GM04503 (cell line): ENCODE measurements around the gene S100PBP.

Source experiments
- DNase-seq: peaks from one replicate; pipeline ENCODE4 v3.0.0-alpha.2; 2012; ENCODE audit warnings: low read depth

S100PBP gene

GRCh38 chr1:32888134-32888533 lies 70.7 kb downstream of the S100PBP start:
- DNase-seq = no peak

- DNase-seq = no peak
Observed at GRCh38 chr1:32888677-32889420, 71.4 kb downstream of the S100PBP start.

GRCh38 chr1:32889731-32890278 lies 72.4 kb downstream of the S100PBP start:
- no peak for DNase-seq

GRCh38 chr1:32890516-32891240 lies 73.2 kb downstream of the S100PBP start:
- no peak for DNase-seq

- DNase-seq = no peak
Observed at GRCh38 chr1:32891241-32891570, 73.8 kb downstream of the S100PBP start.

- no peak for DNase-seq
Observed at GRCh38 chr1:32891630-32892029, 74.2 kb downstream of the S100PBP start.

- DNase-seq = no peak
Observed at GRCh38 chr1:32892368-32893197, 75.1 kb downstream of the S100PBP start.

- no peak for DNase-seq
Observed at GRCh38 chr1:32893198-32894018, 76.0 kb downstream of the S100PBP start.

- DNase-seq = no peak
Observed at GRCh38 chr1:32894019-32894600, 76.7 kb downstream of the S100PBP start.

GRCh38 chr1:32894681-32895080 lies 77.2 kb downstream of the S100PBP start:
- DNase-seq = no peak

- no peak for DNase-seq
Observed at GRCh38 chr1:32895325-32896215, 78.1 kb downstream of the S100PBP start.

GRCh38 chr1:32896451-32896850 lies 79.0 kb downstream of the S100PBP start:
- DNase-seq = no peak

GRCh38 chr1:32897082-32898049 lies 79.9 kb downstream of the S100PBP start:
- no peak for DNase-seq

GRCh38 chr1:32898056-32898455 lies 80.6 kb downstream of the S100PBP start:
- no peak for DNase-seq

- DNase-seq = no peak
Observed at GRCh38 chr1:32898958-32899357, 81.5 kb downstream of the S100PBP start.

GRCh38 chr1:32899586-32900296 lies 82.3 kb downstream of the S100PBP start:
- DNase-seq = no peak

GRCh38 chr1:32900371-32900955 lies 83.0 kb downstream of the S100PBP start:
- DNase-seq = no peak
